Heart right ventricle (tissue), 16 donors: Measurements from ENCODE around the gene APEX1. TPM values are rescaled to one million over a fixed set of nuclear protein-coding genes. Genes with fewer than 3 reads are reported as not detected.
A peak's percentile ranks its signal among the peaks of the same experiment; 100 is the strongest.

Experiments used
- ATAC-seq, 8 donors: fragments of 200-7000 bp; cut with Tn5 transposase; one replicate each; pipeline ENCODE4 v1.9.1; 2020; ENCODE audit warnings: mild to moderate bottlenecking in 8 of 8, moderate library complexity in 8 of 8, moderate number of reproducible peaks in 1 of 8
- DNase-seq, 2 donors: peaks; one replicate each; pipeline ENCODE4 v3.0.0-alpha.2; 2020
- H3K27ac ChIP-seq, 10 donors: fragments of 200-600 bp; sonication (generic) in 2 of 10; one replicate each; pipeline versions ENCODE4 v1.5.0 to v1.8.0; 2020 to 2022; ENCODE audit warnings: mild to moderate bottlenecking in 3 of 10
- H3K27me3 ChIP-seq, 7 donors: fragments of 200-600 bp; one replicate each; pipeline ENCODE4 v1.8.0; 2021 to 2022; ENCODE audit warnings: mild to moderate bottlenecking in 2 of 7
- H3K36me3 ChIP-seq, 9 donors: fragments of 200-600 bp; sonication (generic) in 1 of 9; one replicate each; pipeline versions ENCODE4 v1.5.0 to v1.8.0; 2020 to 2022; ENCODE audit warnings: mild to moderate bottlenecking in 2 of 9
- H3K4me1 ChIP-seq, 9 donors: fragments of 200-600 bp; sonication (generic) in 1 of 9; one replicate each; pipeline versions ENCODE4 v1.5.0 to v1.8.0; 2020 to 2022; ENCODE audit warnings: mild to moderate bottlenecking in 4 of 9
- H3K4me3 ChIP-seq, 10 donors: fragments of 200-600 bp; sonication (generic) in 2 of 10; one replicate each; pipeline versions ENCODE4 v1.5.0 to v1.8.0; 2020 to 2022; ENCODE audit warnings: mild to moderate bottlenecking in 7 of 10, moderate library complexity in 2 of 10
- H3K9me3 ChIP-seq, 11 donors: fragments of 200-600 bp in 10 of 11; sonication (generic) in 2 of 11; one replicate each; pipeline versions ENCODE4 v1.5.0 to v1.8.0; 2013 to 2022; ENCODE audit warnings: mild to moderate bottlenecking in 2 of 11, control low read depth in 1 of 11, moderate library complexity in 1 of 11
- CTCF ChIP-seq, 9 donors: fragments of 200-600 bp; sonication (generic) in 2 of 9; IDR thresholded peaks; one replicate each; pipeline versions ENCODE4 v1.5.0 to v1.8.0; 2021 to 2022; ENCODE audit warnings: antibody characterized with exemption in 9 of 9, mild to moderate bottlenecking in 5 of 9, moderate library complexity in 1 of 9
- WGBS, 2 donors: extraction: QIAGEN DNeasy Blood & Tissue Kit; methylation state at CpG; one replicate each; pipeline ENCODE4 v1.1.7; 2013; ENCODE audit warnings: inconsistent platforms in 1 of 2; 5-methylcytosine and 5-hydroxymethylcytosine counted together
- intact Hi-C, 10 donors: fragments of 100-400 bp; cut with DNase I; formaldehyde crosslinking; loops; one replicate each; pipeline versions ENCODE4 v1.11.1 to v1.14.2; 2022
- polyA plus RNA-seq, 2 donors: library from polyadenylated mRNA; stranded (reverse); fragments of 200-250 nt; gene quantifications; one replicate each; pipeline ENCODE4 v1.2.3, GENCODE V29; 2013
- total RNA-seq, 10 donors: library from RNA; stranded (reverse); fragmentation: NEBNext Ultra II Directional in 3 of 10; extraction: Animal tissue kit (Norgen Biotek cat#: 25700) in 3 of 10; gene quantifications; one replicate each; pipeline versions ENCODE4 v1.2.1 to v1.2.4, GENCODE V29; 2021 to 2023
- donor health status: Arrhythmogenic right ventricular cardiomyopathy.
- donor health status: ischemic (EF 13 %, LVEDD 7.1; RV severe dilation, severe dysfunction).
- donor health status: healthy with polysubstance abuse.
- donor health status: DM: no; HTN: yes; CAD: no.
- donor health status: DM: no; HTN: no; CAD: no.
- donor health status: ischemic (EF 25% LVEDD 6.9; RV normal size, moderate dysfunction).
- donor health status: ischemic (EF 25% LVEDD 5.7; RV mildly dilated, moderate dysfunction).
- donor health status: healthy.
- donor health status: DM: yes; HTN: yes; CAD: no.
- donor health status: Ischemic cardiomyopathy.
- donor health status: ischemic (EF 35%, LVEDD 5.7; RV mildly dilated, moderate dysfunction).
- donor health status: nonischemic (EF 11% LVEDD 7.7; RV severe dilation, severe dysfunction).
- donor health status: DM: yes; HTN: yes; CAD: no.
- donor health status: PGD.
- donor health status: ischemic (EF 29% LVEDD 5.4; RV normal size, mild dysfunction).
- donor health status: nonischemic (EF 23%, LVEDD 6.1; RV moderate dilation, normal function).

APEX1 gene
- total and polyA plus RNA-seq, 12 donors: 57.1 to 103 (median 70.6) TPM

DNA sequence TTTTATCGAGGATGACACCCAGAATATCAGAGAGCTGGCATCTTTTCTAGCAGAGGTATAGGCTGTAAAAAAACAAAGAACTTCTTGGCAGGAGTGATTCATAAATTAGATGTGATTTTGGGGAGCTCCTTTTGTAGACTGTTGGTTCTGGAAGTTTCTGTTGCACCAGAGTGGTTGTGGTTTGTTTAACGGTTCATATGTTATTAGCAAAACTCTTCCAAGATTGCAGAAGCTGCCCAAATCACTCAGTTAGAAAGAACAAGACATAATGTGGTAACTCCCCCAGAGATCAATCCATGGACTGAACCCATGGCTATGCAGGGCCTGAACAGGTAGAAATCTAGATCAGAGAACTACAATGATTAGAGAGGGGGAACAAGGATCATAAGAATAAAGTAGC, 43.6 kb downstream of the APEX1 start:
- DNase-seq (no peak), ATAC-seq (peak in 1 of 8 donors; percentile 14)
- H3K27ac ChIP-seq: peak overlapping the region in 9 of 10 donors; percentile 44 to 84 (median 72)
- H3K4me3 ChIP-seq: no peak overlapping the region
- TF ChIP-seq CTCF (IDR thresholded peaks at IDR 0.05): no peak
- peaks cover 0 to 35% (median 15%) of the 10 kb centered on the region in 9 donors for H3K4me1 ChIP-seq
- no peaks in the 10 kb centered on the region for H3K36me3 ChIP-seq
- 70 to 75% methylated on average over 2 of the region's 2 CpGs for WGBS, 2 donors
- H3K9me3 ChIP-seq: no peaks in the 10 kb centered on the region
- H3K27me3 ChIP-seq: no peaks in the 10 kb centered on the region
- intact Hi-C loops: no loop called here

GRCh38 chr14:20499108-20499507, 44.1 kb downstream of the APEX1 start:
- peak in 6 of 8 donors; percentile 42 to 90 (median 80) for ATAC-seq
- WGBS, 2 donors: 61 to 65% methylated on average over 4 of the region's 4 CpGs
- Histone ChIP-seq H3K27ac (peak overlapping the region; percentile 44 to 84 (median 67)), H3K9me3 (no peaks in the 10 kb centered on the region), H3K36me3 (no peaks in the 10 kb centered on the region), H3K4me1 (peaks cover 0 to 32% (median 13%) of the 10 kb centered on the region in 9 donors), H3K4me3 (no peak overlapping the region), H3K27me3 (no peaks in the 10 kb centered on the region)
- no peak for TF ChIP-seq CTCF (IDR thresholded peaks at IDR 0.05)
- intact Hi-C loops: no loop called here
- no peak for DNase-seq

GRCh38 chr14:20499881-20500280, 44.9 kb downstream of the APEX1 start:
- H3K4me3 ChIP-seq: no peak overlapping the region
- H3K9me3 ChIP-seq: no peaks in the 10 kb centered on the region
- H3K27ac ChIP-seq: peak overlapping the region in 8 of 10 donors; percentile 53 to 84 (median 73)
- no peak for TF ChIP-seq CTCF (IDR thresholded peaks at IDR 0.05)
- intact Hi-C loops: no loop called here
- no peak for ATAC-seq
- WGBS, 2 donors: 87 to 92% methylated on average over 5 of the region's 5 CpGs
- DNase-seq: no peak
- no peaks in the 10 kb centered on the region for H3K27me3 ChIP-seq
- H3K4me1 ChIP-seq: peaks cover 0 to 27% (median 11%) of the 10 kb centered on the region in 9 donors
- no peaks in the 10 kb centered on the region for H3K36me3 ChIP-seq

GRCh38 chr14:20501346-20501745, 46.3 kb downstream of the APEX1 start:
- no peaks in the 10 kb centered on the region for H3K9me3 ChIP-seq
- TF ChIP-seq CTCF (IDR thresholded peaks at IDR 0.05): no peak
- H3K27me3 ChIP-seq: no peaks in the 10 kb centered on the region
- ATAC-seq (no peak), DNase-seq (no peak)
- H3K36me3 ChIP-seq: no peaks in the 10 kb centered on the region
- no peak overlapping the region for H3K27ac ChIP-seq
- 98 to 99% methylated on average over 2 of the region's 2 CpGs for WGBS, 2 donors
- H3K4me1 ChIP-seq: peaks cover 0 to 24% (median 11%) of the 10 kb centered on the region in 9 donors
- intact Hi-C loops: no loop called here
- no peak overlapping the region for H3K4me3 ChIP-seq
